Measurements from ENCODE around the gene SPSB3. TPM values are rescaled to one million over a fixed set of nuclear protein-coding genes. Genes with fewer than 3 reads are reported as not detected.
A peak's percentile ranks its signal among the peaks of the same experiment; 100 is the strongest.

The SPSB3 gene
- total RNA-seq, 3 donors from 2014 or later: 39.7 to 56.5 (median 52.2) TPM

DNA sequence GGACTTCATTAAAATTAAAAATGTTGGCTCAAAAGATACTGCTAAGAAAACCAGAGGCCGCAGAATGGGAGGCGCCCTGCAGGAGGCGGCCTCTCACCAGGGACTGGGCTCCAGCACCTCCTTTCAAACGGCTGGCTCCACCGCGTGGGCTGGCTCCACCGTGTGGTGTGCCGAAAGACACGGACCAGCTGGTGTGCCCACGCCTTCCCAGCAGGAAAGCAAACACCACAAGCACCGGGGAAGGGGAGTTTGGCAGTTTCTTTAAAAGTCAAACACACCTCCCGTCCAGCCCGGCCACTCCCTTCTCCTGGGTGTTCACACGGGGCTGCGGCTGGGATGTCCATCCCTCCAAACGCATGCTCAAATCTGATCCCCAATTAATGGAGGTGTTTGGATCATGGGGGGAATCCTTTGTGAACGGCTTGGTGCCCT lies 30.4 kb upstream of the SPSB3 start:
- Histone ChIP-seq H3K36me3 (ENCODE audit: low read depth) (peaks cover 5% of the 10 kb centered on the region), H3K9me3 (no peaks in the 10 kb centered on the region), H3K4me3 (no peak overlapping the region), H3K4me1 (ENCODE audit: low read depth) (no peaks in the 10 kb centered on the region)
- peak; percentile 37 for TF ChIP-seq CTCF (IDR thresholded peaks at IDR 0.05)
- DNase-seq: peak; percentile 76 to 80 (median 79)
- intact Hi-C loops (cut with DNase I, micrococcal nuclease): no loop called here
- peak; percentile 96 for ATAC-seq

- DNase-seq (no peak), ATAC-seq (no peak)
- Histone ChIP-seq H3K4me1 (ENCODE audit: low read depth) (no peaks in the 10 kb centered on the region), H3K9me3 (no peaks in the 10 kb centered on the region), H3K36me3 (ENCODE audit: low read depth) (no peaks in the 10 kb centered on the region), H3K4me3 (no peak overlapping the region)
- intact Hi-C loops (cut with DNase I, micrococcal nuclease): no loop called here
- TF ChIP-seq CTCF (IDR thresholded peaks at IDR 0.05): no peak
Measured at GRCh38 chr16:1810536-1810935, 28.2 kb upstream of the SPSB3 start.

- H3K4me3 ChIP-seq: no peak overlapping the region
- TF ChIP-seq CTCF (IDR thresholded peaks at IDR 0.05): no peak
- H3K4me1 ChIP-seq (ENCODE audit: low read depth): no peaks in the 10 kb centered on the region
- no peaks in the 10 kb centered on the region for H3K9me3 ChIP-seq
- no peaks in the 10 kb centered on the region for H3K36me3 ChIP-seq (ENCODE audit: low read depth)
- intact Hi-C loops (cut with DNase I, micrococcal nuclease): no loop called here
- ATAC-seq (no peak), DNase-seq (no peak)
Measured at GRCh38 chr16:1810106-1810505, 27.7 kb upstream of the SPSB3 start.

DNA sequence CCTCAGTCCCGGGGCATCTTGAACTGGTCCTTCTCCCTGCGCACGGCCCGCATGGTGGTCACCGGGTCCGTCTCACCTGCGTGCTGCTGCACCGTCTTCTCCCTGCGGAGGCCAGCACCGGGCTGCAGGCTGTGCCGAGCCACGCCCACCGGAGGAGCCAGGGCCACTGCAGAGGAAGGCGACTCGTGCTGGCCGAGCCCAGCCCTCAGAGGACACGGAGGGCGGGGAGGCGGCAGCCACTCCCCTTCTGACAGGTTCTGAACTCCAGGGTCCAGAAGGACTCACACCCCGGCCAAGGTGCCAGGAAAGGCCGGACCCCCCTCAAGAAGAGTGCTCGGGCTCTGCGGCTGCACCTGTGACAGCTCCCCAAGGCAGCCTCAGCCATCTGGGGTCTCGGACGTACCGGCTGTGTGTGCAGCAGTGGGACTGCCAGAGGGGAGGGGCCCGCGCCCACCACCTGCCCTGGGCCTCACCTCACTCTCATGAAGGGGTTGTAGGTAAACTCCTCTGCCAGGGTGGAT lies 27.0 kb upstream of the SPSB3 start:
- peak in 2 of 3 donors; percentile 51 to 54 for DNase-seq
- H3K4me1 ChIP-seq (ENCODE audit: low read depth): no peaks in the 10 kb centered on the region
- ATAC-seq: peak; percentile 63

GRCh38 chr16:1808691-1809090 lies 26.3 kb upstream of the SPSB3 start:
- ATAC-seq (no peak), DNase-seq (no peak)
- no peak overlapping the region for H3K4me3 ChIP-seq
- intact Hi-C loops (cut with DNase I, micrococcal nuclease): no loop called here
- no peak for TF ChIP-seq CTCF (IDR thresholded peaks at IDR 0.05)
- no peaks in the 10 kb centered on the region for H3K36me3 ChIP-seq (ENCODE audit: low read depth)
- no peaks in the 10 kb centered on the region for H3K9me3 ChIP-seq
- H3K4me1 ChIP-seq (ENCODE audit: low read depth): no peaks in the 10 kb centered on the region

More for the DNA sequence above, 27.0 kb upstream of the SPSB3 start:
- Histone ChIP-seq H3K36me3 (ENCODE audit: low read depth) (no peaks in the 10 kb centered on the region), H3K9me3 (no peaks in the 10 kb centered on the region), H3K4me3 (no peak overlapping the region)
- intact Hi-C loops (cut with DNase I, micrococcal nuclease): no loop called here
- no peak for TF ChIP-seq CTCF (IDR thresholded peaks at IDR 0.05)

DNA sequence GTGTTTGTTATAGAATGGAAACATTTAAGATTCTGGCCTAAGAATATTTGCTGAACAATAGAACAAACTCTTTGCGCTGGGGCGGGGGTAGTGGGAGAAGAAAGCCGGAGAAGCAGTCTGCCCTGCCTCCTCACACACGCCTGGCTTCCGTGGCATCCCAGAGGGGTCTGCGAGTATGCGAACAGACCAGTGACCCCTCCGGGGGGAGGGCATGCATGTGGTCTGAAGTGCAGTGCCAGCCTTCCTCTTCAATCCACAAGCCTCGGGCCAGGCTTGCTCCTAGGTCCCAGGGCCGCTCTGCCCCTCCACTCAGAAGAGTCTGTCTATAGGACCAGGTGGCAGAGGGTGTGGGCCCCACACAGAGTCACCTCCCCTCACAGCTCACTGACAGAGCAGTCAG lies 25.3 kb upstream of the SPSB3 start:
- Histone ChIP-seq H3K36me3 (ENCODE audit: low read depth) (no peaks in the 10 kb centered on the region), H3K4me3 (no peak overlapping the region), H3K4me1 (ENCODE audit: low read depth) (no peaks in the 10 kb centered on the region), H3K9me3 (no peaks in the 10 kb centered on the region)
- TF ChIP-seq CTCF (IDR thresholded peaks at IDR 0.05): no peak
- no peak for DNase-seq
- intact Hi-C loops (cut with DNase I, micrococcal nuclease): no loop called here
- ATAC-seq: no peak

All from mucosa of descending colon (tissue), 3 donors.